Nephron (organoid): Measurements from ENCODE around the gene INHBC.
"Not testable (repeated sequence)": the region's sequence is repeated elsewhere in the genome, so short reads cannot be mapped to it uniquely, and the experiment has no call there.

Source experiments
- H3K27ac Mint-ChIP-seq, 3 experiments: 2 replicates each; pipeline ENCODE4 v1.8.0; 2020; ENCODE audit warnings: mixed read lengths in 3 of 3, mild to moderate bottlenecking in 2 of 3, moderate library complexity in 1 of 3
- H3K27me3 Mint-ChIP-seq: 2 replicates; pipeline ENCODE4 v1.8.0; 2021; ENCODE audit warnings: low read depth, mild to moderate bottlenecking, moderate library complexity, mixed read lengths
- H3K36me3 Mint-ChIP-seq: 2 replicates; pipeline ENCODE4 v1.8.0; 2020; ENCODE audit warnings: low read depth, mixed read lengths
- H3K4me1 Mint-ChIP-seq: 2 replicates; pipeline ENCODE4 v1.8.0; 2020; ENCODE audit warnings: mixed read lengths
- H3K4me3 Mint-ChIP-seq, 3 experiments: 2 replicates each; pipeline ENCODE4 v1.8.0; 2020; ENCODE audit warnings: mild to moderate bottlenecking in 3 of 3, mixed read lengths in 3 of 3, moderate library complexity in 2 of 3
- H3K9me3 Mint-ChIP-seq: 2 replicates; pipeline ENCODE4 v1.8.0; 2020; ENCODE audit warnings: mixed read lengths
- CTCF ChIP-seq, 3 experiments: fragments of 200-600 bp; sonication (generic); IDR thresholded peaks; one replicate each; pipeline ENCODE4 v1.5.0; 2021; ENCODE audit warnings: antibody characterized with exemption in 3 of 3; ENCODE audit not compliant: unreplicated experiment in 3 of 3

Gene INHBC

GRCh38 chr12:57431654-57432188, 2.9 kb upstream of the INHBC start:
- H3K9me3 Mint-ChIP-seq, result no peaks in the 10 kb centered on the region
- H3K4me3 Mint-ChIP-seq, result peak overlapping the region; percentile 94 to 99 (median 98)
- H3K27me3 Mint-ChIP-seq, result no peaks in the 10 kb centered on the region
- peaks cover 1% of the 10 kb centered on the region for H3K36me3 Mint-ChIP-seq
- no peak for TF ChIP-seq CTCF (IDR thresholded peaks at IDR 0.05; ENCODE audit: unreplicated experiment in 3 of 3)
- H3K4me1 Mint-ChIP-seq, result peaks cover 47% of the 10 kb centered on the region
- H3K27ac Mint-ChIP-seq, result peak overlapping the region; percentile 99 to 100 (median 100)

- TF ChIP-seq CTCF (IDR thresholded peaks at IDR 0.05; ENCODE audit: unreplicated experiment in 3 of 3), result no peak
- no peak overlapping the region for H3K27ac Mint-ChIP-seq
- no peaks in the 10 kb centered on the region for H3K9me3 Mint-ChIP-seq
- no peaks in the 10 kb centered on the region for H3K27me3 Mint-ChIP-seq
- H3K4me1 Mint-ChIP-seq, result peaks cover 37% of the 10 kb centered on the region
- no peaks in the 10 kb centered on the region for H3K36me3 Mint-ChIP-seq
- H3K4me3 Mint-ChIP-seq, result no peak overlapping the region
Observed at GRCh38 chr12:57433370-57433769, 1.2 kb upstream of the INHBC start.

- H3K27me3 Mint-ChIP-seq, result no peaks in the 10 kb centered on the region
- no peaks in the 10 kb centered on the region for H3K36me3 Mint-ChIP-seq
- H3K9me3 Mint-ChIP-seq, result no peaks in the 10 kb centered on the region
- H3K4me3 Mint-ChIP-seq, result peak overlapping the region; percentile 38 to 81 (median 62)
- peak overlapping the region; percentile 86 to 92 (median 89) for H3K27ac Mint-ChIP-seq
- peaks cover 25% of the 10 kb centered on the region for H3K4me1 Mint-ChIP-seq
- TF ChIP-seq CTCF (IDR thresholded peaks at IDR 0.05; ENCODE audit: unreplicated experiment in 3 of 3), result no peak
Observed at GRCh38 chr12:57435293-57435692, 709 bp downstream of the INHBC start.

- H3K36me3 Mint-ChIP-seq, result no peaks in the 10 kb centered on the region
- H3K4me3 Mint-ChIP-seq, result no peak overlapping the region
- H3K4me1 Mint-ChIP-seq, result peaks cover 14% of the 10 kb centered on the region
- H3K9me3 Mint-ChIP-seq, result peaks cover 5% of the 10 kb centered on the region
- H3K27ac Mint-ChIP-seq, result no peak overlapping the region
- TF ChIP-seq CTCF (IDR thresholded peaks at IDR 0.05; ENCODE audit: unreplicated experiment in 3 of 3), result no peak
- no peaks in the 10 kb centered on the region for H3K27me3 Mint-ChIP-seq
Observed at GRCh38 chr12:57438400-57438799, 3.8 kb downstream of the INHBC start.

- peaks cover 7% of the 10 kb centered on the region for H3K4me1 Mint-ChIP-seq
- H3K9me3 Mint-ChIP-seq, result peaks cover 5% of the 10 kb centered on the region
- no peak overlapping the region for H3K27ac Mint-ChIP-seq
- H3K36me3 Mint-ChIP-seq, result no peaks in the 10 kb centered on the region
- H3K27me3 Mint-ChIP-seq, result no peaks in the 10 kb centered on the region
- H3K4me3 Mint-ChIP-seq, result no peak overlapping the region
- no peak for TF ChIP-seq CTCF (IDR thresholded peaks at IDR 0.05; ENCODE audit: unreplicated experiment in 3 of 3)
Observed at GRCh38 chr12:57439762-57440266, 5.2 kb downstream of the INHBC start.

- H3K36me3 Mint-ChIP-seq, H3K27ac Mint-ChIP-seq, H3K9me3 Mint-ChIP-seq, H3K4me1 Mint-ChIP-seq, H3K27me3 Mint-ChIP-seq, H3K4me3 Mint-ChIP-seq: not testable (repeated sequence)
Observed at GRCh38 chr12:57441393-57441792, 6.8 kb downstream of the INHBC start.
